Hair follicle dermal papilla cell (primary cell): Measurements from ENCODE around the gene TMEM164. TPM values are rescaled to one million over a fixed set of nuclear protein-coding genes. Genes with fewer than 3 reads are reported as not detected.
A peak's percentile ranks its signal among the peaks of the same experiment; 100 is the strongest.

Source experiments
- small RNA-seq: library from RNA; depleted of rRNA; stranded (forward); fragments of <200 nt; gene quantifications from one replicate; pipeline ENCODE3, GENCODE V24; 2012
- total RNA-seq: library from RNA; depleted of rRNA; stranded (reverse); fragments of >200 nt; gene quantifications from 2 replicates; pipeline ENCODE4 v1.2.3, GENCODE V29; 2012

Gene TMEM164
- 8.5 and 9.6 TPM in 2 replicates for total RNA-seq

DNA sequence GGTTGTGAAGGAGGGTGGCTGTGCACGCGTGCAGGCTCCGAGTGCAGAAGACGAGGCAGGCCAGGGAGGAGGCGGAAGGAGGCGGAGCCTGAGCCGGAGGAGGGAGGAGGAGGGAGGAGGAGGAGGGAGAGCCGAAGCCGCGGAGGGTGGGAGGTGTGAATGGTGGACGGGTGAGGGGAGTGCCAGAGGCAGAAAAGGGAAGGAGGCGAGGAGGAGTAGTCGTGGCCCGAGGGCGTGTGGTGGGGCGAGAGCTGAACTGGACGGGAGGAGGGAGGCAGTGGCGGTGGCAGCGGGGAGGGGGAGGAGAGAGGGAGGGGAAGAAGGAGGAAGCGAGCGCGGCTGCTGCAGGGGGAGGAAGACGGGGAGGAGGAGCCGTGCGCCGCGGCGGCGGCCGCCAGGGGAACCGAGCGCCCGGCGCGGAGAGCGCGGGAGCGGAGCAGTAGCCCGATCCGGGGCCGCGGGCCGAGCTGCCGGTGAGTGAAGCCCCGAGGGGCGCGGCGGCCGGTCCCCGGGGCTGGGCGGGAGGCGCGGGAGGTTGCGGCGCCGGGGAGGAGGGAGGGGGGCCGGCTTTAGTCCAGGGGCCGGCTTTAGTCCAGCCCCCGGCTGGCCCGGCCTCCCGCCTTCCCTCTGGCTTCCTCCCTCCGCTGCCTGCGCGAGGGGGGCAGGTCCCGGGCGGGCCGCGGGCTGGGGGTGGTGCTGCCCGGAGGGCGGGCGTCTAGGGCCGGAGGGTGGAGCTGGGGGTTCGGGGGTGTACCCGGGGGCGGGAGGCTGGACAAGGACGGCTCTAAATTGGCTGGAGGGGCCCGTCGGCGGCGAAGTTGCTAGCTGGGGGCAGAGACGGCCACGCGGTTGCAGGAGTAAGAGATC is at the start of gene TMEM164:
TSS of gene TMEM164 (plus strand) at position 815 of the 867 bp plus-strand sequence. CDS start 661 bp downstream, outside the sequence.

Small RNA genes within 50 kb of the gene (small RNA-seq; reads per million reads assigned to genes)
- not detected for gene MIR3978
- gene MIR652, result 324 reads per million, percentile 99 among the genes with 10 or more reads in this experiment
- gene SNORD96B, result 9.8 reads per million, percentile 90 among the genes with 10 or more reads in this experiment
